ENCODE results near the gene ZNF556.

DNA sequence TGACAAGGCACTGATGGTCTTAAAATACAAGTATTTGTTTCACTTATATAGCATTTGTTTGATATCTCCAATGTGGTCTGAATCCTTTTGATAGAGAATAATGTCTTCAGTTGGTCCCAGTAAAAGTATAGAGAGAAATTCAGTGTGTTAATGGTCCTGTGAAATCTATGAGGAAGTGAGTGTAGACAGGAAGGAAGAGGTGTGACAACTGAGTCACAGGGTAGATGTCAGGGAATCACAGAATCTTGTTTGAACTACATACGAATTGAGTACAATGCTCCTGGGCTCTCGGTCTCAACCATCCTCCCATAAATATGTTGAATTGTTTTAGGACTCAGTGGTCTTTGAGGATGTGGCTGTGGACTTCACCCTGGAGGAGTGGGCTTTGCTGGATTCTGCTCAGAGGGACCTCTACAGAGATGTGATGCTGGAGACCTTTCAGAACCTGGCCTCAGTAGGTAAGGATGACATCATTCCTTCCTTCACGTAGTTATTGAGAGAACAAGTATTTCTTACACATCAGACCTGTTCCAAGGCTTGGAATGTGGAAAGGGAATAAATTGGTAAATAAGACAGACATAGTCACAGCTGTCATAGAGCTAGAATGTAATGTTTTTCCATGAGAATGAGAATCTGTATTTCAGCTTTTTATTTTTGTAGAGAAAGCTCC lies 16.7 kb upstream of the ZNF556 start:
- TF ChIP-seq CTCF (IDR thresholded peaks at IDR 0.05) = no peak
- no peak for TF ChIP-seq POLR2A (IDR thresholded peaks at IDR 0.05)

Measured in uterus (tissue), 2 donors.